ENCODE measurements around the gene PSMB7.

DNA sequence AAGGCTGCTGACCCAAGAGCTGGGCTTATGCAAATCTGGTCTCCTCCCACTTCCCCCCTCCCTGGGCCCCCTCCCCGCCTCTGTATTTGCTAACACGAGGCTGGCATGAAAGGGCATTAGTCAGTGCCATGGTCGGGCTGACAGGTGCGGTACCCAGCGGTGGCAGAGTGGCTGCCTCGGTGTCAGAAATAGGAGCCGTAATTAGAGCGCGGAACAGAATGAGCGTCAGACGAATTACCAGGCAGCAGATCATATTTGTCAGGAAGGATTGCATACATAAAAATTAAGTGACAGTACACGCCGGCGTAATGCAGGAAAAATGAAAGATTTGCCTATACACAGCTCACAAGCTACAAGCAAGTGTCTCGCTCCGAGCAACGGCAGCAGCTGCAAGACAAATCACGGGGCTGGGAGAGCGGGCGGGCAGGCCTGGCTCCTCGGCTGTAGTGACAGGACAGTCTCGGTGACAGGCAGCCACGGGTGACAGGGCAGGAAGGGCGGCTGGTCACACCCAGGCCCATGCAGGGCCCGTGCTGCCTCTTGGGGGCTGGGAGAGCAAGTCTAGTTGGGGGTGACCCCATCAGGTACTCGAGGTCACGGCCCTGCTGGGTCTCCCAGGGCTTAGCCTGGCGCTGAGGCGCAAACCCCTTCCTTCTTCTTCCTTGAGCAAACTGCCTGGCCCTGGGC lies 85.1 kb downstream of the PSMB7 start:
- TF ChIP-seq, protein P1, sequence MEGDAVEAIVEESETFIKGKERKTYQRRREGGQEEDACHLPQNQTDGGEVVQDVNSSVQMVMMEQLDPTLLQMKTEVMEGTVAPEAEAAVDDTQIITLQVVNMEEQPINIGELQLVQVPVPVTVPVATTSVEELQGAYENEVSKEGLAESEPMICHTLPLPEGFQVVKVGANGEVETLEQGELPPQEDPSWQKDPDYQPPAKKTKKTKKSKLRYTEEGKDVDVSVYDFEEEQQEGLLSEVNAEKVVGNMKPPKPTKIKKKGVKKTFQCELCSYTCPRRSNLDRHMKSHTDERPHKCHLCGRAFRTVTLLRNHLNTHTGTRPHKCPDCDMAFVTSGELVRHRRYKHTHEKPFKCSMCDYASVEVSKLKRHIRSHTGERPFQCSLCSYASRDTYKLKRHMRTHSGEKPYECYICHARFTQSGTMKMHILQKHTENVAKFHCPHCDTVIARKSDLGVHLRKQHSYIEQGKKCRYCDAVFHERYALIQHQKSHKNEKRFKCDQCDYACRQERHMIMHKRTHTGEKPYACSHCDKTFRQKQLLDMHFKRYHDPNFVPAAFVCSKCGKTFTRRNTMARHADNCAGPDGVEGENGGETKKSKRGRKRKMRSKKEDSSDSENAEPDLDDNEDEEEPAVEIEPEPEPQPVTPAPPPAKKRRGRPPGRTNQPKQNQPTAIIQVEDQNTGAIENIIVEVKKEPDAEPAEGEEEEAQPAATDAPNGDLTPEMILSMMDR (IDR thresholded peaks at IDR 0.05) = no peak
- no peak for TF ChIP-seq ZFX (IDR thresholded peaks at IDR 0.05; ENCODE audit: borderline replicate concordance)
